CMK (cell line): ENCODE data around the gene HLTF.
"Not testable (repeated sequence)": the region's sequence is repeated elsewhere in the genome, so short reads cannot be mapped to it uniquely, and the experiment has no call there.

Experiments used
- DNase-seq: peaks from one replicate; pipeline ENCODE4 v3.0.0-alpha.2; 2010; ENCODE audit warnings: low read depth

The HLTF gene

DNA sequence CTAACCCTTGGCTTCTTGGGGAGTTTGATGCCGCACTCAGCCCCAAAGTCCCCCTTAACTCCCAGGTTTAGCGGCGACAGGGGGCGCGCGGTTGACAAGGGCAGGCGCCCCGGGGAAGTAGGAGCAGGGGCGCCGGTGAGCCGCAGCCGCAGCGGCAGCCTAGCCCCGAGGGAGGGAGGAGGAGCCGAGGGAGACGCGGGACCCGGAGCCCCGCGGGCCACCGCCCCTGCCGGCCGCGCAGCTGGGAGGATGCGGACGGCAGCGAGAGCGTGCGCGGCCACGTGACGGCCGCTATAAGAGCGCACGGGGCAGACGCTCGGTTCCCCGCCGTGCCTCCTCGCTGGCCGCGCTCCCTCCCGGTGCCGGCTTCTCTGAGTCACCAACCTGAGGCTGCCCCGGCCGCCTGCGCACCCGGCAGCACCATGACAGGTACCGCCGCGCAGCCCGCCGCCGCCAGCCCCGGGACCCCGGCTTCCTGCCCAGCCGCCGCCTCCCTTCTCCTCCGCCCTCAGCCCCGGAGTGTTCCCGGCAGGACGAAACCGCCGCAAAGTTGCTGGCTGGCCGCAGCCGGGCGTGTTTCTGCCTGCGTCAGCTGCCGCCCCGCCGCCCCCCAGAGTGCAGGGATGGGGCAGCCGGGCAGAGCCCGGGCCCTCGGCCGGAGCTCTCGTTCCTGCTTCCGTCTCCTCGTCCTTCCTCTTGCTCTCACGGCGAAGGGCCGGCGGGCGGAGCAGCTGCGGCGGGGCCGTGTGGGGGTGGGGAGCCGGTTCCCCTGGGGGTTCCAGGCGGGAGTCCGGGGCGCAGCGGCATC, 94.9 kb downstream of the HLTF start, which contains the start of gene GYG1:
Gene GYG1 (plus strand): TSS at position 322 of the 808 bp plus-strand sequence. CDS start 101 bp downstream, at position 423.
- DNase-seq, result peak; percentile 32

DNA sequence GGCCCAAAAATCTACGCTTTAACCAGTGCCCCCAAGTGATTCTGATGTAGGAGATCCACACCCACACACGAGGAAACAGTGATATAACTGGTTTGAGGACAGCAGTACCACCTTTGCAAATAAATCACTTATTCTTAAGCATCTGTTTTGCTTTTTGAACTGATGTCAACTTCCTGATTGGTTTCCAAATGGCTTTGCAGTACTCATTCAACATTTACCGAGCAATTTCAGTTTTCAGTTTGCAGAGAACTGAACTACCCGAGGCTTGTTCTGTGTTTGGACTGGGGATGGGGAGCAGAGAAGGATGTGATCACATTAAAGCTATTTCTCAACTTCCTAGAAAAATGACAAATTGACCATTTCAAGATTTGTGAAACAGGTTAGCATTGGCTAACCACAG, 96.1 kb downstream of the HLTF start:
- no peak for DNase-seq

DNA sequence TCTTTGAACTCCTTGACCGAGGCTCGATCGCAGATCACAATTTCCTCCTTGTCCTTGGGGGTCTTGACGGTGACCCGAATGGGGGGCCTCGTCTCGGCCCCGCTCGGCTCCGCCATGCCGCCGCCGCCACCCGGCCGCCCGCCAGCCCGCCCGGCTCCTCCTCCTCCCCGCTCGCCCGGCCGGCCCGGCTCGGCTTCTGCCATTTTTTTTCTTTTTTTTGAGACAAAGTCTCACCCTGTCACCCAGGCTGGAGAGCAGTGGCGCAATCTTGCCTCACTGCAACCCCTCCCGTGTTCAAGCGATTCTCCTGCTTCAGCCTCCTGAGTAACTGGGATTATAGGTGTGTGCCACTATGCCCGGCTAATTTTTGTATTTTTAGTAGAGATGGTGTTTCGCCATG, 98.8 kb downstream of the HLTF start:
- DNase-seq, result not testable (repeated sequence)

DNA sequence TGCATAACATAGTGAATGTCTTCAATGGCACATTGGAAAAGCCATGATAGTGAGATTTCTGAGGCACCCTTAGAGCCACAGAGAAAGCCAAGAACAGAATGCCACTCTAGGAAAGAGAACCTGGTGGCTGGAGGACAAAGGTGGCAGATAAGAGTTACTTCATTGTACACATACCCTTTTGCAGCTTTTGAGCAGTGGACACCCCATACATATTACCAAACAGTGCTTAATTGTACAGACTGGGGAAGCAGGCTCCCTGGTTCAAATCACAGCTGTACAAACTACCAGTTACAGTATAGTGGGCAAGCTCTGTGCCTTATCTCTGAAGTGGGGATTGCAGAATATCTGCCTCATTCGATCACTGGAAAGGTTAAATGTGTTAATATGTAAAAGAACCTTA, 105.1 kb downstream of the HLTF start:
- DNase-seq, result no peak
